Fibroblast of upper back skin (primary cell): Measurements from ENCODE around the gene PRKCZ.
"Not testable (repeated sequence)": the region's sequence is repeated elsewhere in the genome, so short reads cannot be mapped to it uniquely, and the experiment has no call there.

Experiments used
- DNase-seq: peaks from one replicate; pipeline ENCODE4 v3.0.0-alpha.2; 2013

Gene PRKCZ

GRCh38 chr1:2137257-2138121, 87.3 kb downstream of the PRKCZ start:
- no peak for DNase-seq

- DNase-seq = not testable (repeated sequence)
Measured at GRCh38 chr1:2139156-2139555, 88.9 kb downstream of the PRKCZ start.

- no peak for DNase-seq
Measured at GRCh38 chr1:2141025-2141424, 90.8 kb downstream of the PRKCZ start.

GRCh38 chr1:2143814-2144500, 93.7 kb downstream of the PRKCZ start:
- DNase-seq = no peak

GRCh38 chr1:2144501-2145090, 94.4 kb downstream of the PRKCZ start:
- DNase-seq = no peak

- DNase-seq = no peak
Measured at GRCh38 chr1:2145946-2146835, 96.0 kb downstream of the PRKCZ start.

GRCh38 chr1:2146836-2147517, 96.8 kb downstream of the PRKCZ start:
- DNase-seq = no peak

GRCh38 chr1:2147869-2148268, 97.7 kb downstream of the PRKCZ start:
- DNase-seq = not testable (repeated sequence)

- no peak for DNase-seq
Measured at GRCh38 chr1:2148691-2149090, 98.5 kb downstream of the PRKCZ start.

GRCh38 chr1:2150801-2151200, 100.6 kb downstream of the PRKCZ start:
- no peak for DNase-seq

GRCh38 chr1:2151252-2151651, 101.0 kb downstream of the PRKCZ start:
- DNase-seq = no peak

- no peak for DNase-seq
Measured at GRCh38 chr1:2151911-2152310, 101.7 kb downstream of the PRKCZ start.

- DNase-seq = no peak
Measured at GRCh38 chr1:2152954-2153353, 102.7 kb downstream of the PRKCZ start.

- no peak for DNase-seq
Measured at GRCh38 chr1:2154022-2154421, 103.8 kb downstream of the PRKCZ start.

- DNase-seq = no peak
Measured at GRCh38 chr1:2155147-2155598, 105.0 kb downstream of the PRKCZ start.

- DNase-seq = no peak
Measured at GRCh38 chr1:2155788-2156187, 105.6 kb downstream of the PRKCZ start.

GRCh38 chr1:2156866-2157265, 106.7 kb downstream of the PRKCZ start:
- DNase-seq = no peak

- DNase-seq = no peak
Measured at GRCh38 chr1:2157856-2158255, 107.6 kb downstream of the PRKCZ start.

- DNase-seq = no peak
Measured at GRCh38 chr1:2158272-2158671, 108.1 kb downstream of the PRKCZ start.

GRCh38 chr1:2159124-2159523, 108.9 kb downstream of the PRKCZ start:
- no peak for DNase-seq

- DNase-seq = no peak
Measured at GRCh38 chr1:2160451-2161300, 110.5 kb downstream of the PRKCZ start.
